ENCODE data around the gene CRB2. TPM values are rescaled to one million over a fixed set of nuclear protein-coding genes. Genes with fewer than 3 reads are reported as not detected.
A peak's percentile ranks its signal among the peaks of the same experiment; 100 is the strongest.

Gene CRB2
- total RNA-seq, 2 donors from 2014 or later = under 0.01 to 1.3 TPM

GRCh38 chr9:123399803-123400378 is 43.9 kb downstream of the CRB2 start:
- Histone ChIP-seq H3K9me3 (no peaks in the 10 kb centered on the region), H3K36me3 (replicated peaks in 1 of 2; ENCODE audit: insufficient read depth in 1 of 2, low read depth in 2 of 2) (no peaks in the 10 kb centered on the region), H3K4me3 (no peak overlapping the region), H3K27me3 (no peaks in the 10 kb centered on the region), H3K4me1 (no peaks in the 10 kb centered on the region), H3K27ac (no peak overlapping the region)
- WGBS, 2 donors = 73 to 75% methylated on average over 11 of the region's 11 CpGs
- ATAC-seq (no peak), DNase-seq (no peak)
- intact Hi-C loops (cut with DNase I) = no loop called here
- TF ChIP-seq POLR2A (IDR thresholded peaks at IDR 0.05) (no peak), CTCF (IDR thresholded peaks at IDR 0.05) (peak in 1 of 7 experiments; percentile 21)

GRCh38 chr9:123400926-123401503 is 45.0 kb downstream of the CRB2 start:
- 86% methylated on average over 13 of the region's 13 CpGs for whole genome bisulfite sequencing, 2 donors
- ATAC-seq (no peak), DNase-seq (no peak)
- no peaks in the 10 kb centered on the region for H3K27me3 ChIP-seq
- H3K36me3 ChIP-seq (replicated peaks in 1 of 2; ENCODE audit: insufficient read depth in 1 of 2, low read depth in 2 of 2) = no peaks in the 10 kb centered on the region
- intact Hi-C loops (cut with DNase I) = no loop called here
- H3K9me3 ChIP-seq = no peaks in the 10 kb centered on the region
- no peak for TF ChIP-seq POLR2A (IDR thresholded peaks at IDR 0.05)
- TF ChIP-seq CTCF (IDR thresholded peaks at IDR 0.05) = no peak
- H3K4me3 ChIP-seq = no peak overlapping the region
- H3K4me1 ChIP-seq = no peaks in the 10 kb centered on the region
- H3K27ac ChIP-seq = no peak overlapping the region

GRCh38 chr9:123401879-123402513 is 46.0 kb downstream of the CRB2 start:
- Histone ChIP-seq H3K9me3 (no peaks in the 10 kb centered on the region), H3K27me3 (no peaks in the 10 kb centered on the region), H3K27ac (no peak overlapping the region), H3K36me3 (replicated peaks in 1 of 2; ENCODE audit: insufficient read depth in 1 of 2, low read depth in 2 of 2) (no peaks in the 10 kb centered on the region), H3K4me1 (no peaks in the 10 kb centered on the region), H3K4me3 (no peak overlapping the region)
- DNase-seq (no peak), ATAC-seq (no peak)
- TF ChIP-seq CTCF (IDR thresholded peaks at IDR 0.05) = peak; percentile 10 to 49 (median 32)
- no peak for TF ChIP-seq POLR2A (IDR thresholded peaks at IDR 0.05)
- intact Hi-C loops (cut with DNase I) = no loop called here
- 70 to 77% methylated on average over 9 of the region's 9 CpGs for WGBS, 2 donors

- no peak for TF ChIP-seq POLR2A (IDR thresholded peaks at IDR 0.05)
- no peak for TF ChIP-seq CTCF (IDR thresholded peaks at IDR 0.05)
Observed at GRCh38 chr9:123402981-123403509, 47.0 kb downstream of the CRB2 start.

More at GRCh38 chr9:123402981-123403509, 47.0 kb downstream of the CRB2 start:
- Histone ChIP-seq H3K9me3 (no peaks in the 10 kb centered on the region), H3K27ac (no peak overlapping the region), H3K4me3 (no peak overlapping the region), H3K4me1 (no peaks in the 10 kb centered on the region), H3K36me3 (replicated peaks in 1 of 2; ENCODE audit: insufficient read depth in 1 of 2, low read depth in 2 of 2) (no peaks in the 10 kb centered on the region), H3K27me3 (no peaks in the 10 kb centered on the region)
- no peak for ATAC-seq
- intact Hi-C loops (cut with DNase I) = no loop called here
- WGBS, 2 donors = 88 to 91% methylated on average over 6 to 17 of the region's 17 CpGs
- no peak for DNase-seq

Measured in body of pancreas (tissue), 4 donors.